ENCODE measurements around the gene KRTAP5-6.

KRTAP5-6 gene, protein sequence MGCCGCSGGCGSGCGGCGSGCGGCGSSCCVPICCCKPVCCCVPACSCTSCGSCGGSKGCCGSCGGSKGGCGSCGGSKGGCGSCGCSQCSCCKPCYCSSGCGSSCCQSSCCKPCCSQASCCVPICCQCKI

DNA sequence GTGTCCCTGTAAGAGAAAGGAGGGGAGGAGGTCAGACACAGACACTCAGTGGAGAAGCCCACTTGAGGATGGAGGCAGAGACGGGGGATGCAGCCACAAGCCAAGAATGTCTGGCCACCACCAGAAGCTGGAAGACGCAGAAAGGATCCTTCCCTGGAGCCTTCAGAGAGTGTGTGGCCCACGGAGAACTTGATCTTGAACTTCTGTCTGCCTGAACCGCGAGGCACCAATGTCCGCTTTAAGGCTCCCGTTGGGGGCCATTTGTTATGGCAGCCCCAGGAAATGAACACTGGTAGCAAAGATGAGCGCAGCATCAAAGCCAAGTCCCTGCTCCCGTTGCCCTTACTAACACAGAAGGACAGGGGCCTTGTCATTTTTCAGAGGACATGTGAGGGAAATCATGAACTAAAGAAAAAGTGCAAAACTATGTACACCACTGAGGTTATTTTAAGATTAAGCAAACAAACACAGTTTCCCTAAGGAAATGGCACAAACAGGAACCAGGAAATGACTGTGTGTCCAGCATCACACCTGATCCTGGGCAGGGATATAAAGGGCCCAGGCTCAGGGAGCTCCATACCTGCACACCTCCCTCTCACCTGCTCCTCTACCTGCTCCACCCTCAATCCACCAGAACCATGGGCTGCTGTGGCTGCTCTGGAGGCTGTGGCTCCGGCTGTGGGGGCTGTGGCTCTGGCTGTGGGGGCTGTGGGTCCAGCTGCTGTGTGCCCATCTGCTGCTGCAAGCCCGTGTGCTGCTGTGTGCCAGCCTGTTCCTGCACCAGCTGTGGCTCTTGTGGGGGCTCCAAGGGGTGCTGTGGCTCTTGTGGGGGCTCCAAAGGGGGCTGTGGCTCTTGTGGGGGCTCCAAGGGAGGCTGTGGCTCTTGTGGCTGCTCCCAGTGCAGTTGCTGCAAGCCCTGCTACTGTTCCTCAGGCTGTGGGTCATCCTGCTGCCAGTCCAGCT is at the start of gene KRTAP5-6:
Gene KRTAP5-6, plus strand, starts transcription at position 588 of the 963 bp plus-strand sequence. Its CDS starts 51 bp downstream, at position 639.
- DNase-seq: no peak

DNA sequence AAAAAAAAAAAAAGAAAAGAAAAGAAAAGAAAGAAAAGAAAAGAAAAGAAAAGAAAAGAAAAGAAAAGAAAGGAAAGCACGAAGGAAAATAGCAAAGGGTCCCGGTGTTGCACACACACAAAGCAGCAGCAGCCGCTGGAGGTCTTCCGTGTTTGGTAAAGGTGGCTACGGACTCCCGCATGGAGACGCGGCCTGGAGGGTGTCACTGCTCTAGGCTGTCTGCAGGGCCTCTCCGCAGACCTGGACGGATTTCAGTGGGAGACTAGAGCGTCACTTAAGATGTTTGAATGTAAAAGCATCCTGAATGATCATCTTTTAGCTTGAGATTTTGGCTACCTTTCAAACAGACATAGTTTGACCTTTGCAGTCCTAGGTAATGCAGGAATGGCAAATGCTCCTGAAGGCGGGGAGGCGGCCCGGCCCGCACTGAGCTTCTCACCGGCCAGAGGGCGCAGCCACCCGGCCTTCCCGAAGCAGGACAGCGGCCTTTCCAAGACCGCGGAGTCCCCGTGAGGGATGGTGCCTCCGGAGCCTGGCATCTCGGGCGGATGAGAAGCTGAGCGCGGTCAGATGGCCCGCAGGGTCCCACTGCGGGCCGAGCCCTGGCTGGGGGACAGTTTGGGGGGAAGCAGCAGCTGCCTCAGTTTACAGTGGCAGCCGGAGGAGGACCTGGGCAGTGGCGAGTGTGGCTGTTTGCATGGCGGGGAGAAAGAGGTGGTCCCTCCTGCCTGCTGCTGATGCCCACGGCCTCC is 48.9 kb upstream of the KRTAP5-6 start:
- DNase-seq: no peak

DNA sequence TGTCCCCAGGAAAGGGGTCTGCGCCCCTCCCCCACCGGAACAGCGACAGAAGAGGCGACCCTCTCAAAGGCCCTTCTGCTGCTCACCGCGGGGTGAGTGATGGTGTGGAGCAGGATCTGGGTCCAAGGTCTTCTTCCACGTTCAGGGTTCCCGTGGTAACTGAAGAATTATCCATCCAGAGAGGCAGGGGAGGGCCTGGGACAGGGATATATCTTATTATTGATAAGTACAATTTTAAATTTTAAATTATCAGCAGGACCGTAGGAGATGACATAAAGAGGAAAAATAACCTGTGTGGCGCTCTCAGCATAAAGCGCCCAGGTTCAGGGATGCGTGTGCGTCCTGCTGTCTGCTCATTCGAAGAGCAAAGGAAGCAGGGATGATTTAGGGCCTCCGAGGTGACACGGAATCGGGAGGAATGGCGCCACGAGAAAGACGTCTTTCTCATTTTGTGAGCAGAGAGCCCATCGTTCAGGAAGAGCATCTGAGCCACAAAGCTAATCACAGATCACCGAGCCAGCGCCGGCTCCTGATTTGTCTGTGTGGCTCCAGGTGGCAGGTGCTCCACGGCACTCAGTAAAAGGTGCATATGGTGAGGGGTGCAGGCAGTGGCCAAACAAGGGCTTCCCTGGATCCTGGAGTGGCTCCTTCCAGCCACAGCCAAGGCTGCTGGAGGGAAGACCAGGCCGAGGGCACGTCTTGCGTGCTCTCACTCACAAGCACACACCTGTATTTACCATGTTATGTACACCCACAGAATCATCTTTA is 48.2 kb upstream of the KRTAP5-6 start:
- no peak for DNase-seq

DNA sequence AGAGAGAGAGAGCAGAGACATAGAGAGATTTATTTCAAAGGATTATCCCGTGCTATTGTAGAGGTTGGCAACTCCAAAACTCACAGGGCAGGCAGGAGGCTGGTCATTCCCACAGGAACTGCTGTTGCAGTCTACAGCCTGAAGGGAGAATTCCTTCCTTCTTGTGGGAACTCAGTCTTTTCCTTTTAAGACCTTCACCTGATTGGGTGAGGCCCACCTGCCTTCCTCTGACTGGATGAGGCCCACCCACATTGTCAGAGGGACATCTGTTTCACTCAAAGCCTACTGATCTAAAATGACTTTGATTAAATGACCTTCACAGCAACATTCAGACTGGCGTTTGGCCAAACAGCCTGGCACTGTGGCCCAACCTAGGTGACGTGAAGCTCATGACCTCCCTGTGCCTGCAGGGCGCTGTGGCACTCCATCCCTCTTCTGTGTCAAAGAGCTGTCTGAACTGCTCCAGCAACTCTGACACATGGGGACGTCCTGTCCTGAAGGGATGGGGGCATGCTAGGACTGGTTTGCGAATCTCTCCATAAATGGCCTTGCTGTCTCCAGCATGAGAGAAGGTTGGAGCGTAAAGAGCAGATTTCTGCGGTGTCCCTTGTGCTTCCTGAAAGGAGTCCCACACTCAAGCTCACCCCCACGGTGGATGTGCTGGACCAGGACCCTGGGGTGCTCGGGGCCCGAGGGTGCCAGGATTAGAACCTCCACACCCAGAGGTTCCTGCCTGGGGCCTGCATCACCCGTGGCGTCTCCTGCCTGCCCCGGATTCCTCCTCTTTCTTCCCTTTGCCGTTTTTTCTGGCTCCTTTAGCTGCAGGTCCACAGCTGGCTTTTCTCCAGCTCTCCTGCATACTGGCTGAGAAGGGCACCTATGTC is 46.7 kb upstream of the KRTAP5-6 start:
- DNase-seq: no peak

DNA sequence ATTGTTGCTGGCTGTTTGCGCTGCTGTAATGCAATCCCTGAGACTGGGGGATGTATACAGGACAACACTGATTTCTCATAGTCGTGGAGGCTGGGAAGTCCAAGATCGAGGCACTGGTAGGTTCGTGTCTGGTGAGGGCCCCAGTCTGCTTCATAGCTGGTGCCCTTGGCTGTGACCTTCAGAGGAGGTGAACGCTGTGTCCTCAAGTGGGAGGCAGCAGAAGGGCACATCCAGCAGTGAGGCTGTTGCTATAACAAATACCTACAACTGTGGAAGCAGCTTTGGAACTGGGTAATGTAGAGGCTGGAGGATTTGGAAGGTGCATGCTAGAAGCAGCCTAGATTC is 46.1 kb upstream of the KRTAP5-6 start:
- DNase-seq: no peak

DNA sequence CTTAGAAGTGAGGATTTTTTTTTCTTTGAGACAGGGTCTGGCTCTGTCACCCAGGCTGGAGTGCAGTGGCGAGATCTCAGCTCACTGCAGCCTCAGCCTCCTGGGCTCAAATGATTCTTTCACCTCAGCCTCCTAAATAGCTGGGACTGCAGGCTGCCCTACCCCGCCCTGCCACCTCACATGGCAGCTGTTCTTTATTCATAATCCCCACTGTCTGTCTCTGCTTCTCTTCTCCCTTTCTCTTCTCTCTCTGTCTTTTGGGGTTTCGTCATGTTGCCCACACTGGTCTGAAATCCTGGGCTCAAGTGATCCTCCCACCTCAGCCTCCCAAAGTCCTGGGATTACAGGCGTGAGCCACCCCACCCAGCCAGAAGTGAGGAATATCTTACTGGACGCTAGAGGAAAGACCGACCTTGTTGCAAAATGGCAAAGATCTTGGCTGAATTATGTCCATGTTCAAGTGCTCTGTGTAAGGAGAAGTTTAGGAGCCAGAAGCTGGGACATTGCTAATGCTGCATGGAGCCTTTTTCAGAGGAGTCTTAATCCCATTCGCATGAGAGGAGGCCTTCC is 45.5 kb upstream of the KRTAP5-6 start:
- no peak for DNase-seq

DNA sequence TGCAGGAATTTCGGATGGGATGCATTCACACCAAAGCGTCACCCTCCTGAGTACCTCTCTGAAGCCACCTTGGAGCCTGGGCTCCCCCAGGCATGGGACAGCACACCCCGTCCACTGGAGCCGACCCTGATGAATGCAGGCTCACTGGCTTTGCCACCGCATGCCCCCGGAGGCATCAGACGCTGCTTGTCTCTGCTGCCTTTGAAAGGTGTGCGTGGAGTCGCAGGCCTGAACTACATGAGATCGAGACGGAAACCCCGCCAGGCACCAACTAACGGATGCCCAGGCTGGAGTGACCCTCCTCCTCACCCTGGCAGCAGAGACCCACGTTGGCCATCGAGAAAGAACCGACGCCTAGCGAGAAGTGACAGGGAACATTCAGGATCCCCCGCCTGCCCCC is 45.0 kb upstream of the KRTAP5-6 start:
- no peak for DNase-seq

DNA sequence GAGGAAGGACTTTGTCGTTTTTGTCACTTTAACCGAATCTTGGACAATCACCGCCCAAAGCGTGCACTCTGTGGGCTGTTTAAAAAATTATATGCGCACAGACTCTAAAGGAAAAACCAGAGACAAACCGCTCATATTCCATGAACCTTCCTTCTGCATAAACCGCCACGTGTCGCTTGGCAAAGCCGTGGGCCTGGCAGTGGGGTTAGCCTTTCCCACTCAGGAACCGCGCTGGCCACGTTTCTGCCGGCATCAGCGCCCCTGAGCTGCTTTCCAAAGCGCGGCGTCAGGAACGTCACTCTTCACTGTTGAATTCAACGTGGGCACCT is 44.6 kb upstream of the KRTAP5-6 start:
- DNase-seq: no peak

DNA sequence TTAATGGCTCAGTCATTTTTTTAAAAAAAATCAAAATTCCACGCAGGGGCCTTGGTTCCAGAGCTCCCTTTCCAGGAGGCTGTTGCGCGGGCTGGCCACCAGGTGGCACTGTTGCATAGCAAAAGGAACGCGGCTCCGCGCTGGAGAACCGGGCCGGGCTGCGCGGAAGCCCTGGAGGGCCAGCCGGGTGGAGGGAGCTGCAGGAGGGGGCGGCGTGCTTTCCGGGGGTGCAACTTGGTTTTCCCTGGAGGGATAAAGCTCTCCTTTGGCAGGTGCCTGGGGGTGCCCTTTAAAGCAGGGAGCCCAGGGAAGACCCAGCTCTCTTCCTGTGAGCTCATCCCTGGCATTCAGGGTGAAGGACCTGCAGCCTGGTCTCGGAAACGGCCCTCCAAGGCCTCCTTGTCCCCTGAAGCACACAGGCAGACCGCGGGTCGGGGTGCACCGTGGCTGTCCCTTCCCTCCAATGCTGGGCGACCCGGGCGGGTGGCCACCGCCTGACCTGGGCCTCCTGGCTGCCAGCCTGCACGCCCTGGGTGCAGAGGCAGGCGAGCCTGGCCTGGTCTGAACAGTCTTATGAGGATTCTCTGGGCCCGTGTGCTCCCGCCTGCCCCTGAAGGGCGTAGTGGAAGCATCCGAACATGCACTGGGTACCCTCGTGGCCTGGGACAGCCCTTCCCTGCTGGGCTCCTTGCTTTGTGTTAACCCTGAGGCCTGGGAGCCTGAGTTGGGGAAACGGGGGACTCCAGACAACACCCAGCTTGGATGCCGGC is 44.0 kb upstream of the KRTAP5-6 start:
- DNase-seq: peak in 13 of 14 donors; percentile 6 to 80 (median 49)

DNA sequence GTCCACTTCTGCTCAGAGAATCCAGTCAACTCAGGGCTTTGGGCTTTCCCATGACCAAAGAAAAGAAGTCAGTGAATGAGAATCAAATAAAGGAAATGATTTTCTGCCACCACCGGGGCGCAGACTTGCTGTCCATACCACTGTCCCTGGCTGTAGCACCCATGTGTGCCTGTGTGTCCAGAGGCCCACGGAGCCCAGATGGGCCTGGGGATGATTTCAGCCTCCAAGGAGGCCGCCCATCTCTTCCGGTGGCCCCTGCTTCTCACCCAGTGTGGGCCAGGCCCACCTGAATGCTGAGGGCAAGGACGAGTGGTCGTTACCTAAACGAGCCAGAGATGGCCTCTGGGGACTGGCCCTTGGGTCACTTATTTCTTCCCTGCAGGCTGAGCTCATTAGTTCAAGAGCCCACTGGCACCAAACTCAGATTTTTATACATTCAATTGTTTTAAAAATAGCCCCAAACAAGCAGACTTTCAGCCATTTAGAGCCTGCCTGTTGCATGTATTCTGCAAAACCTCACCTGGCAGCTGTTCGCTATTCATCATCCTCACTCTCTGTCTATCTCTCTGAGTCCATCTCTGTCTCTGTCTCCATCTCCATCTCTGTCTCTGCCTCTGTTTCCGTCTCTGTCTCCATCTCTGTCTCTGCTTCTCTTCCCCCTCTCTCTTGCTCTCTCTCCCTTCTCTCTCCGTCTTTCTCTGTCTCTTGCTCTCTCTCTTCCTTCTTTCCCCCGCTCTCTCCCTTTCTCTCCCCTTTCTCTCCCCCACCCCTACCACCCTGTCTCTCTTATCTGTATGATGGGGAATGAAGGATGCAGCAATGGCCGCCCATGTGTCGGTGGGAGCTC is 43.2 kb upstream of the KRTAP5-6 start:
- no peak for DNase-seq

DNA sequence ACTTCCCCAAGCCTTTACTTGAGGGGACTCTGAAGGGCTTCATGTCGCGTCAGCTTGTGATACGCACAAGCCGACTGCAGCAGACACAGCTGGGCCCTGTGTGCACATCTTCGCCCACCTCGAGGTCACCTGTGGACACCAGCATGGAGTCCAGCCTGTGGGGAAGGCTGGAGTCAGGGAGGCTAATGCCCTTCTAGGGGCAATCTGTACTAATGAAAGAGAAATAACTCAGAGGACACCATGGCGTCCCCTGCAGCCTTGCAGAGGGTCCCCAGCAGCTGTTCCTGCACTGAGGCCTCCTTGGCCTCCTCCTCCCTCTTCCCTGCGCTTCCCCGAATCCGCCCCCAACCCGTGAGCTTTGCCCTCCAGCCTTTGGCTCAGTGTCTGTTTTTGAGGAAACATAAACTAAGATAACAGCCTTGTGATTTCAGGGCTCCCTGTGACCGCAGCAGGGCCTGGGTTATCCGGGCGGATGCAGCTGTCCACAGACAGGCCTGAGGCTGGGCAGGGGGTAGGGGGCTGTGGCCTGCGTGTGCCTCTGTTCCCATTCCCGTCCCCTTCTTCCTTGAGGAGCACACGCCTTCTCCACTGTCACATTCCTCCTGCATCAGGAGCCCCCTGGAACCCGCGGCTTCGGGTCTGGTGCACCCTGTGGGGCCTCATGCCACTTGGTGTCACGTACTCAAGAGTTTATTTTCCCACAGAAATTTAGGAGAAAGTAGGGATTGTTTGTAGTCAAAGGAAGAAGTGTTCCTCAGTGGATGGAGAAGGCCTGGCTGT is 42.4 kb upstream of the KRTAP5-6 start:
- no peak for DNase-seq

DNA sequence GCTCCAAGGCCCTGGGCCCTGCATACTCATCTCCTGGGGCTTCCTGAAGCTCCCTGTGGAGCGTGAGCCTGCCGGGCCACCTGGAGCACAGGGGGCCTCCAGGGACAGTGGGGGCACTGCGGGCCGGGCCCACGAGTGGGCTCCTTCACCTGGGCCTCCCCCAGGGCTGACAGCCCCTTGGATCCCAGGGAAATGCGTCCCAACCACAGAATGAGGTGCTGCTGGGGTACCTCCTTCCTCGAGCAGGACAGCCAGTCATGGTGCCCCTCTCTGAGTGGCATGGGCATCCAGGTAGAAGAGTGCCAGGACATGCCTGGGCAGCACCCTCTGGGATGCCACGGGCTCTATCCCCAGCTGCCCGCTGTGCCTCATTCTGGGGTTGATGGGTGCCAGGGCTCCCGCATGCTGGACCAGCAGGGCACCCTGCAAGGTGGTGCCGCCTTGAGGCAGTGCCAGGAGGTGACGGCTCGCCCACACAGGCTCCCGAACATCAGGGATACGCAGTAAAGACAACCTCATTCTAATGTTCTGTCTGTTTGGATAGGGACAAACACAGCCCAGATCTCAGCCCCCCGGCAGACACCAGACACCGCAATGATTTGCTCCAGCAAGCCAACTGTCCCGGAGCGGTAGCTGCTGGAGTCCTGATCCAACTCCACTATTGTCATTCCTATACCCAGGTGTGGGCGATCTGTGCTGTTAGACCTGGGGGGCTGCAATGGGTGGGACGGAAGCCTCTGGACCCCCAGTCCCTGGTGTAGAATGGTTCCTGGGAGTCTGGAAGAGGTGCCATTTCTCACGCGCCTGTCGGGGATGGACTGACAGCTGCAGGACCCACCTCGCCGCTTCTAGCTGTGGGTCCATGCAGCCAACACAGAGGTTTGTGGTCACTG is 41.6 kb upstream of the KRTAP5-6 start:
- DNase-seq: no peak

DNA sequence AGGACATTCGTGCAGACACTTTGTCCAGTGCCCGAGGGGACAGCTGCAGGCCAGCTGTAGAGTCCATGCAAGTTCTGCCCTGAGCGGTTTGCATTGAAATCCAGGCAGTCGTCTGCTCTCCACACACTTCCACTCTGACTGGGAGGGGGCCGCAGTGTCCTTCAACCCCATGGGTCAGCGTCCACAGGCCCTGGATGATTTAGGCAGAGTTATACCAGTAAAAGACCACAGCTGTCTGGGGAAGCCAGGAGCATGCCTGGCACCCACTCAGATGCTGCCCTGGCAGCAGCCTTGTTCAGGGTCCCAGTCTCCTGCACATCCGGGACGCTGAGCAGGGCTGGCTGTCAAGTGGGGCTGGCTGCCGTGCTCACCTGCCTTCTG is 40.9 kb upstream of the KRTAP5-6 start:
- DNase-seq: no peak

DNA sequence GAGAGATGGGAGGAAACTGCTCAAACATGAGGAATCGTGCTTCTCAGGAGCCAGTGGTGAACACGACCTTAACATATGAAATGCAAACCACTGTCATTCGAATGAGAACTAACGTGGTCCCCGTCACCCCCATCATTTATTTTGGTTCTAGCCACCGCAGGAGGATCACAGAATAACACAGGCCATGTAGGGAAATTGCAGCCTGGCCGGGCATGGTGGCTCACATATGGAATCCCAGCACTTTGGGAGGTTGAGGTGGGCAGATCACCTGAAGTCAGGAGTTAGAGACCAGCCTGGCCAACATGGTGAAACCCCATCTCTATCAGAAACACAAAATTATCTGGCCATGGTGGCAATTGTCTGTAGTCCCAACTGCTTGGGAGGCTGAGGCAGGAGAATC is 40.3 kb upstream of the KRTAP5-6 start:
- no peak for DNase-seq

DNA sequence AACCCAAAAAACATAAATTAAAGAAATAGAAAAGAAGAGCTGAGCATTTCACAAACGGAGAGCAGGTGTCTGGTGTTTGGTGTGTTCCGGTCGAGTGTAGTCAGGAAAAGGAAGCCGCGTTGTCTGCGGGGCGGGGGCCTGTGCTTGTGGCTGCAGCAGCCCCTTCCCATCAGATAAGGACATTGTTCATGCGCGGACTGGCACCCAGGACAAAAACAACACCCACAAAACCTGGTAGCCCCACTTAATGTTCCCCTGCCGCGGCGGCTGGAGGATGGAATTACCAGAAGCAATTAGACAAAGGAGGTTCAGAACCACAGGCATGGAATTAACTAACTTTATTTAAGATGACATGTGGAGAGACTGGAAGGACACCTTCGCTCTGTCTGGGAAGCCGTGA is 37.5 kb upstream of the KRTAP5-6 start:
- no peak for DNase-seq

DNA sequence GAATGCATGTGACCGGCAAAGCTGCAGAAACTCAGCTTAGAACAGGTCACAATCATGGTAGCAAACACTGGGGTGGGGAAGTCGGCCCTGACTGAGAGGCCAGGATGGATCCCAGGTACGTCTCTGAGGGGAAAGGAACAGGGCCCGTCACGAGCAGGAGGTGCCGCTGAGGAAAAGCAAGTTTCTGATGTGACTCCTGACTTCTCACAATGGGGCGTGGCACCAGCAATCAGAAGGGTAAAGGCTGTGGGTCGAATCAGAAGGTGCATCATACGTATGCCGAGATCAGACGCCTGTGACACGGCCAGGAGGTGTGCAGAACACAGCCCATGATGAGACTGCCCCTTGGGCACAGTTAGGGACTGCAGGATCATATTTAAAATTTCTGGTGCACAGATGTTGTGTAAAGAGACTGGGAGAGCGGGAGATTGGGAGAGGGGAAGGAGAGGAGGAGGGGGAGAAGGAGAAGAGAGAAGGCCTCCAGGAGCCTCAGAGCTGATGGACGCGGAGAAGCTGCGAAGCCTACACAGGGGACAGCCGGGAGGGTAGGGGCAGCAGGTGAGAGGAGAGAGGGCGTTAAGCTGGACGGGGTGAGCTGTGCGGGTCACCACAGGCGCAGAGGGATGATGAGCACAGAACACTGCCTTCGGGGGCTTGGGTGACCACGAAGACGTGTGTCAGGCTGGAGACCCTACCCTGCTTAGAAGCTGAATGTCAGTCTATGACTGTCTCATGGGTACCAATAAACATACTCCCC is 36.7 kb upstream of the KRTAP5-6 start:
- DNase-seq: no peak
